Activated CD4-positive, CD25-positive, alpha-beta regulatory T cell treated with anti-CD3 and anti-CD28 coated beads, Interleukin-2, amount 50 U/mL, for 24 hours (primary cell): Measurements from ENCODE around the gene NOS1AP.
"Not testable (repeated sequence)": the region's sequence is repeated elsewhere in the genome, so short reads cannot be mapped to it uniquely, and the experiment has no call there.

Experiments
- ATAC-seq, 2 donors: fragments of 150-1000 bp; cut with Tn5 transposase; one replicate each; pipeline ENCODE4 v1.10.0; 2021; ENCODE audit warnings: mild to moderate bottlenecking in 1 of 2, moderate library complexity in 1 of 2

NOS1AP gene

DNA sequence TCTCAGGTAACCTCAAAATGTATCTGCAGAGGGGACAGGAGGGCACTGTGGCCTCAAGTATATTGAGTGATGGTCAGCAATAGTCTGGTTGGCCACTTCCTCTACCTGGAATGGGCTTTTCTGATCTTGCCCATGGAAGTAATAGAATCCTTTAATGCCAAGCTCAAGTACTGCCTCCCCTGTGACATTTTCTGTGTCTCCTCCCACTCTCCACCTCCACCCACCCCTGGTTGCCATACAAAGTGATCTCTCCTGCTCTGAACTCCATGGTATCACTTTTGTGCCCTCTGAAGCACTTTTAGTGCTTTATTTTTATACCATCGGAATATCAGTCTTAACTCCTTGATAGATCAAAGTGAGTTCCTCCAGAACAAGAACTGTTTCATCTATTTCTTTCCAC, 9.2 kb upstream of the NOS1AP start:
- no peak for ATAC-seq

DNA sequence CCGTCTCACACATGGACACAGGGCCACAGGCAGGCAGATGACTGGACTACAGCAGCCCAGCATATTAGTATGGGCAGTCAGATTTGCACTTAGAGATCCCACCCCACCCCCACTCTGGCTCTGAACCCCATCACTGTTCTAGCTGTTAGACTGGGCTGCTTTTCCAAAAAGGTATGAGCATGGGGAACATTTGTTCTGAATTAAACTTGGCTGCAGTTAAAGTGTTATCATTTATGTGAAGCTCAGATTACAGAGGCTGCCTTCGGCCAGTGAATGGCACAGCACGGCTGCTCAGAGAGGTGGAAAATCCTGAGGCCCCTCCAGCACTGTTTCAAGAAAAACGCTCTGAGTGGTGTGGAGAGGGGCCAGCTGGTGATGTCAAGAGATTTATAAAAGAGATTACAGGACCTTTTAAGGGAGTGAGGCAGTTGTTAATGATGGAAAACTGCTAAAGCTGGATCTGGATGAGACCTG, 6.9 kb upstream of the NOS1AP start:
- no peak for ATAC-seq

DNA sequence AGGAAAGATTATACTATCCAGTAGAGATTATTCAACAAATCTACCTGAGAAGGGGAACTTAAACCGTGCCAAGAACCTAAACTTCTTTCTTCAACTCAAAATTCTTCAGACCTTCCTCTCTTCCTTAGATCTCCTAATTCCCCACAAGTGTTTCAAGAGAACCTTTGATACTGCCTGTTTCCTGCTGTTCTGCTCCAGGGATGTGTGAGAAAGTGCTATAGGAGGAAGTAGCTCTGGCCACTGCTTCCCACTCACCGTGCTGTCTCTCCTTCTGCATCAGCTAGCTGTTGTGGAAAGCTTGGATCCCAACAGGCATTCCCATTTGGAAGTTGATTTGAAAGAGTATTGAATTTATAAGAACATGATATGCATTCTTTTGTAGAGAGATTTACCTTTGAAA, 4.5 kb upstream of the NOS1AP start:
- no peak for ATAC-seq

DNA sequence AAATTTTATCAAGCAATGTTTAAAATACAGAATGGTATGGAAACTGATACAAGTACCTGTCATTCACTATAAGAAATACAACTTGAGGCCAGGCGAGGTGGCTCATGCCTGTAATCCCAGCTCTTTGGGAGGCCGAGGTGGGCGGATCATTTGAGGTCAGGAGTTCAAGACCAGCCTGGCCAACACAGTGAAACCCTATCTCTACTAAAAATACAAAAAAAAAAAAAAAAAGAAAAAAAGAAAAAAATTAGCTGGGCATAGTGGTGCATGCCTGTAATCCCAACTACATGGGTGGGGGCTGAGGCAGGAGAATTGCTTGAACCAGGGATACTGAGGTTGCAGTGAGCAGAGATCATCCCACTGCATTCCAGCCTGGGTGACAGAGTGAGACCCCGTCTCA, 2.7 kb upstream of the NOS1AP start:
- not testable (repeated sequence) for ATAC-seq

DNA sequence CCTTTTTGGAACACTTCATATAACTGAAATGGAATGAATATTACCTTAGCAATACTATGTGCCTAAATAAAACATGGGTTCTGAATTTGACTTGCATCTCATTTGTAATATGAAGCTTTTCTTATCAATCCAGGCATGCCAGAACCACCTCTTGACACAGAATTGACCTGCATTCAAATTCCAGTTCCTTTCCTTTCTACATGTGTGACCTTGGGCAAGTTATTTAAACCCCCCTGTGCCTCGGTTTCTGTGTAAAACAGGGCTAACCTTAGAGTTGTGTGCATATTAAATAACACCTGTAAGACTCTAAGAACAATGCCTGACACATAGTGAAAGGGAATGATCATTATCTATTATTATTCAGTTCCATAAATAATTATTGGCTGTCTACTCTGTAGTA, 2.0 kb upstream of the NOS1AP start:
- no peak for ATAC-seq

DNA sequence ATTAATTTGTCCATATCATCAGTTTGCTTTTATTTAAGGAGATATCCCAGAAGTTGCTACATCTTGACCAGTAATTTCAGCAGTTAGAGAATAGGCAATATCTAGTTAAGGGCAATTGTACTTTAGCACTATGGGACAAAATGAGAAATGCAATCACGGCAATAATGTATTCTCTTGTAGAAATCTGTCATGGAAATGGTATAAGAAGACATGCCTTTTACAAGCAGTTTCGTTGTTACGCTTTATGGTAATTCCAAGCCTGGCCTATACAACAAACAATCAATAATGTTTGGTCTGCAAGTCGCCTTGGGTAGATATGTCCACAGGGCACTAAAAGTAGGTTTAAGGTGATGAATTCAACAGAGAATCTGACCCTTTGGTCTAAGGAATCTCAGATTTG, 1.2 kb upstream of the NOS1AP start:
- ATAC-seq, result no peak

DNA sequence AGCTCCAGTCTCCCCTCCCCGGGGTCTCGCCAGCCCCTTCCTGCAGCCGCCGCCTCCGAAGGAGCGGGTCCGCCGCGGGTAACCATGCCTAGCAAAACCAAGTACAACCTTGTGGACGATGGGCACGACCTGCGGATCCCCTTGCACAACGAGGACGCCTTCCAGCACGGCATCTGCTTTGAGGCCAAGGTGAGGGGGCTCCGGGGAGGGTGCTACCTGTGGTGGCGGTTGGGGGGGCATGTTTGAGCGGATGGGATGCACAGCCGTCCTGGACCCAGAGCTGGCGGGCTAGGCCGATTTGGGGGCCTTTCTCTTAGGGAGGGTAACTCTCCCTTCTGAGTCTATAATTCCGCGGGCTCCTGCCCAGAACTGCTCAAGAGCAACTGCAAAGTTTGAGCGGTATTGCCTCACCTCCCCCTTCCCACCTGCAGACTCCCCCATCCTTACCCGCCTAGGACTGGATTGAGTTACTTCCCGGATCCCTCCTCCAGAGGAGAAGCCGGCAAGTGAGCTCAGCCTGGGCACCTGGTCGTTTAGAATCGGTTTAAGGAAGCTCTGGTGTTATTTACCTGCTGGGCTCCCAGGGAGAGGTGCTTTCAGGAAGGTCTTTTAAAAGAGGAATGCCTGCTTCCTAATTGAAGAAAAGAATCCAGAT, 730 bp downstream of the NOS1AP start:
- ATAC-seq, result no peak

DNA sequence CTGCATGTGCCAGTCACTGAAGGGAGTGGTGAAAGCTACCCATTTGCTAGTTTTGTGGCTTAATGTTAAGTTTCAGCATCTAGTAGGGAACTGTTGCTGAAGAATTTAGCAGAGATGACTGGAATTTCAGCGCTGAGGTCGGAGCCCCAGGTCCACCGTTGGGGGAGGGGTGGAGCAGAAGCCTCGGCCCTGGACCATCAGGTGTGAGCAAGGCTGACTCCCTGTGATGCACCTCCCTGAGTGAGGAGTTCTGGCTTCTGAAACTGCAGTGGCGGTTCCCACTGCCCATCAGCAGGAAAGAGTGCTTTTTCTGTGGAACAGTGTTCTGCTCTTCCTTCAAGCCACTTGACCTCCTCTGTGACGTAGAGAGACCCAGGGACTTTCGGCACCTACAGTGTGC, 1.3 kb downstream of the NOS1AP start:
- ATAC-seq, result no peak

DNA sequence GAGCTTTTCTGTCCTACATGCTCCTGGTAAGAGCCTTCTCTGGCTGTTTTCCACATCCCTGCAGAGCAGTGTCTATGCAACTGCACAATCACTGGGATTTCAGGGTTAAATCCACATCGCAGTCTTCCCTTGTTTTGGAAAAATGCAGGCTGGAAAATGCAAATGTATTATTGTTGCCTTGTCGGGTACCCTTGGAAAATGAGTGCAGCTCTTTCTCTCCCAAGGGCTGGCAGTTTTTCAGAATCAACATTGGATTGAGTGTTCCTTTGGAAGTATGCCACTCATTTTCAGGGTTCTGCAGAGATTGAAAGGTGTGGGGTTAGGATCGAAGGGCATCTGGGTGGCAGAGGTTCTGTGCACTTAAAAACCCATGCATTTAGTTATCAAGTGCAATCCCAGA, 3.2 kb downstream of the NOS1AP start:
- no peak for ATAC-seq

DNA sequence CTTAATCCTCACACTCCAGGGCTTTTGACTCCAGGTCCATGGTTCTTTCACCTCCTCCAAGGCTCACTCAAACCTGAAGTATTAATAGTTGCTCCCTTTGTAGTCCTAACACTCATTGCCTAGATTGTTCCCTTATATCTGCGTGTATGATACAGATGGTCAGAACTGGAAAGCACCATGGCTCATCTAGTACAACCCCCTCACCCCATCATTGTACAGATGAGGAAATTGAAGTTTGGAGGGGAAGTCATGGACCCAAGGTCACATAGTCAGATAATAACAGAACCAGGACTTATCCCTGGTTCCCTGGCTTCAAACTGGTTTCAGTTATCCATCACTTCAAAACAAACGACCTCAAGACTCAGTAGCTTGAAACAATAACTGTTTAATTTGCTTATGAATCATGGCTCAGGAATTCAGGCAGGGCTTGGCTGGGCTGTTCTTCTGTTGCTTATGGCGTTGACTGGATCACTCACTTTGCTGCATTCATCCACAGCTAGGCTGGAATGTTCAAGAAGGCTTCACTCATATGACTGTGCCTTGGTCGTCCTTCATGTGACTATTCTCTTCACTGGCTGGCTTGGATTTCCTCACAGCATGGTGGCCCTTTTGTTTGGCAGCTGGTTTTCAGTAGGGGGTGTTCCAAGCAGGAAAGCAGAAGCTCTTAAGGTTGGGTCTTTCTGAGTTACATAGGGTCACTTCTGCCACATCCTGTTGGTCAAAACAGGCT, 5.0 kb downstream of the NOS1AP start:
- ATAC-seq, result no peak

DNA sequence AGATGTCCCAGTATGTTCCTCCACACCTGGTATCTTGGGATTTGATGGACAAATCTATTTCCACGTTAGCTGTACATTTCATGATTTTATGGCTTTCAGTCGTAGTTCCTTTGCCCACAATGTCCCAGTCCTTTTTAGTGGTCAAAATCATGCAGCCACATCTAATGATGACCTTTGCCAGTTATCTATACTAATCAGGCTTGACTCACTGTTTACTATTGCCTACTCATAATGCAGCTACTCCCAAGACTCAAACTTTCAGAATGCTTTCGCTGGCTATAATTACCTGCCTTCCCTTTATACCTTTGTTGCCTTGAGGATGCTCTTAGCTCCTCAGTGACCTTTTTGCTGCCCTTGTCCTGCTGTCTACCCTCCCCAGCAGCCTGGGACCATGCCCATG, 6.4 kb downstream of the NOS1AP start:
- no peak for ATAC-seq

DNA sequence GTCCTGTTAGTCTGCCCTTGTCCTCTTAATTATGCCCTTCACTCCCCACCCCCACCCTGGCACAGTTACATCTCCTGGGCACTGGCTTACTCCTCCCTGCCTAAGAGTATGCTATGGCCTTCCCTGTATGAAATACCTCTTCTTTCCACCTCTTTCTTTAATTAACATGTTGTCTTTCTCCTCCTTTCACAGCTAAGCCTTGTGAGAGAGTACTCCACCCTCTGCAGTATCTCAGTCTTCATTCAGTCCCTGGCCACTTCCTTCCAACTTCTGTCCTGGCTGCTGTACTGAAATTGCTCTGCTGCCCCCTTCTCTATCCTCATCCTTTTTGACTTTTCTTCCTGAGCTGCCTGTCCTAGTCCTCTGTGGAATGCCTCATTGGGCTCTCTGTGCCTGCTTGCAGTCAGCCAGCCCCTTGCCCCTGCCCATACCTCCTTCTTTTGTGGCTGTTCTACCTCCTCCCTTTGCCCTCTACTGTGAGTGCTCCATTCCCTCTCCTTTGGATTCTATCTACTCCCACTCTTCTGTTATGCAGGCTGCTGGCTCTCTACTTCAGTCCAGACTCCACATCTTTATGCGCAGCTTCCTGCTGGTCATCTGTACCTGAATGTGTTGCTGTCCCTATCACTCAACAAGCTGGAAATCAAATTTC, 8.3 kb downstream of the NOS1AP start:
- ATAC-seq, result no peak

DNA sequence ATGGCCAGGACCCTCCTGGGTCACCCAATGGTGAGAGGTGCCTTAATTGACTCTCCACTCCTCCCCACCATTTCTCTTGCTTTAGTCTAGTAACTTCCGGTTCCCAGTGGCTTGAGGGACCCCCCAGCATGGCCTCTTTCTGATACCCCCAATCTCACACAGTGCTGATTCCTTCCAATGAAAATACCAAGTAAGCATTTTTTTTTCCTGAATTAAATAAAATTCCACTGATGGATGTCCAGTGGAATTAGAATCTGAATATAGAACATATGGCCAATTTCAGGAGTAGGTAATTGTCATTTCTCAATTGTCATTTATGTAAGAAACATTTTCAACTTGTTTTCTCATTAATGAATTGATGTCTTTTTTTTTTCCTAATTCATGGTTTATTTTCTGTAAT, 9.5 kb downstream of the NOS1AP start:
- ATAC-seq, result no peak

DNA sequence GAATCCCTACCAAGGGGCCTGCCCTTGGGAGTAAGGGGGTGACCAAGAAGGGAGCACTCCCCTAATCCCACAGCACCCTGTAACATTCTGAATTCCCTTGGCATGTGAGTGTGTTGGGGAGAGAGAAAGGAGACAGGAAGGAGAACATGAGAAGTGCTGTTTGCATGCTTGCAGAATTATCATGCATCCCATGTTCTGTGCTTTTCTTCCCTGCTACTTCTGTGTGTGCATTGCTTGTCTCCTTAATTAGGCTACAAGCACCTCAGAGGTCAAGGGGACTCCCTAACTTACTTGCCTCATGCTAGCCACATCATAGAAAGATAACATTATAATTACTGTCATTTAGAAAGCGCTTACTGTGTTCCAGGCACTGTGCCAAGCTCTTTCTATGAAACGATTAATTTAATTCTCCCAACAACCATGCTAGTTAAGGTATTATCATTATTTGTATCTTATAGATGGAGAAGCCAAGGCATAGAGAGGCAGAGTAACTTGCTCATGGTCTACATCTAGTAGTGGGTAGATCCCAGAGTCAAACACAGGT, 11.1 kb downstream of the NOS1AP start:
- ATAC-seq, result no peak

DNA sequence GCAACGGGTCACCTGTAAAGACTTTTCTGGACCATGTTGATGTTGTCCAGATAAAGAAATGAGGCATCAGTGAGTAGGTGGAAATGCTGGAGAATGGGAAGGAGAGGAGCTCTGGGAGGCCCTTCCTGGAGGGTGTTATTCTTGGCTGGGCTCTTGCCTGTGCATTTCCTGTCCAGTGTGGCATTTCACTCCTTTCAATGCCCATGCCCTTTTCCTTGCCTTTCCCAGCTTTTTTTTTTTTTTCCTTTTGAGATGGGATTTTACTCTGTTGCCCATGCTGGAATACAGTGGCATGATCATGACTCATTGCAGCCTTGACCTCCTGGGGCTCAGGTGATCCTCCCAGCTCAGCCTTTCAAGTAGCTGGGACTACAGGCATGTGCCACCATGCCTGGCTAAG, 11.8 kb downstream of the NOS1AP start:
- no peak for ATAC-seq

DNA sequence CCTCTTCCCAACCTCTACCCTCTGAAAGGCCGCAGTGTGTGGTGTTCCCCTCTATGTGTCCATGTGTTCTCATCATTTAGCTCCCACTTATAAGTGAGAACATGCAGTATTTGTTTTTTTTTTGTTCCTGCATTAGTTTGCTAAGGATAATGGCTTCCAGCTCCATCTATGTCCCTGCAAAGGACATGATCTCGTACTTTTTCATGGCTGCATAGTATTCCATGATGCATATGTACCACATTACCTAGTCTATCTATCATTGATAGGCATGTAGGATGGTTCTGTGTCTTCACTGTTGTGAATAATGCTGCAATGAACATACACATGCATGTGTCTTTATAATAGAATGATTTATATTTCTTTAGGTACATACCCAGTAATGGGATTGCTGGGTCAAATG, 12.6 kb downstream of the NOS1AP start:
- ATAC-seq, result not testable (repeated sequence)

DNA sequence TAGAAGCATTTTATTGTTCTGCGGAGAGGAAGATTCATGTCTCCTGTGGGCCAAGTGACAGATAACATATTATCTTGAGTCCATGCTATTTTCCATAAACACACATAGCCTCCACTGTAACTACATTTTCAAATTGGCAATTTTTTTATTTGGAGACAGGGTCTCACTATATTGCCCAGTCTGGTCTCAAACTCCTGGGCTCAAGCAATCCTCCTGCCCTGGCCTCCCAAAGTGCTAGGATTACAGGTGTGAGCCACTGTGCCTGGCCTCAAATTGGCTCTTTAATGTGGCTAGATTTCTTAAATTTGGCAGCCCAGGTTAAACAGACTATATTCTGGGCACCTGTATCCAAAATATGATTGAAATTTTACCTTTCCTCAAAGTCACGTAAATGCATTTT, 13.8 kb downstream of the NOS1AP start:
- no peak for ATAC-seq

DNA sequence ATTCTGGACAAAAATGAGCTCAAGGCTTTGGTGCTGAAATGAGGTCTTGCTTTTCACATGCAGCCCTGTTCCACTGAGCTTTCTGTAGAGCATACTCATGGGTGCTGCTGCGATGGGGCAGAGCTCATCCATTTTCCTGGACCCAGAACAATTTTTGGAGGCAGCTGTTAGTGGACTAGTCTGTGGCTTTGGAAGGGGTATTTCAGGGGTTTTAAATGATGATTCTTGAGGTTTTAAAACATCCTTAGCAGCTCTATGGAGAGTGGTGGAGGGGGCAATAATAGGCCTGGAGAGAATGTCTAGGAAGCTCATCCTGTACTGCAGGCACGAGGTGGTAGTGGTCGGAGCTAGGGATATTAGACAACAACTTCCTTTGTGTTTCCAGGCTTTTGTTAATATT, 16.5 kb downstream of the NOS1AP start:
- no peak for ATAC-seq

DNA sequence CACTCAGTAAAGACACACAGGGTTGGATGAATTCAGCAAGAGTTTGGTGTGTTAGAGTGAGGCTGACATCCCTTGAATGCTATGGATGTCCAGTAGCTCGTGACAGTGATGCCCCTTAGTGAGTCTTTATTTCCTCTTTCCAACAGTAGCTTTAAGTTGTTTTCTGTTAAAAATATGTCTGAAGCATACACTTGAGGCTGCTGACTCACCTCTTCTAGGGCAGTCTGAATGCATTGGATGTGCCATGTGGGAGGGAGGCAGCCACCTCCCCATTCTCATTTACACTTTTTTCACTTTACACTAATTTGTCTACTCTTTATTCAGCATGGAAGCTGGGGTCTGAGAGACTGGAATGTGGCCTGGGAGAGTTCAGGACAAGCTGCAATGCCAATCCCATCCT, 17.6 kb downstream of the NOS1AP start:
- no peak for ATAC-seq

DNA sequence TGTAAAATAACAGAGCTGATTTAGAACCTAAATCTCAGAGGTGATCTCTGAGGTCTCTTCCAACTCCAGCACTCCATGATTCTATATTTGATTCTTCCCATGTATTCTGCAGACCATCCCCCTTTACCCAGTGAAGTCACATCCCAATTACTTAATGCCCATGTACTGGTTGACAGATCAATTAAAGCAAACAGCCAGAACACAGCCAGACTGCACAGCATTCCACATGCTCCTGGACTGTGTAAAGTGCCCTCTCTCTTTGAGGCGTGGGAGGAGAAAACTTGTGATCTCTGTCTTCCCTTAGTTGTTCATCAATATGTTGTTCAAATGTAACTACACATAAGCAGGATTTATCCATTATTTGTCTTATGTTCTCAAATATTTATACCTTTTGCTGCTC, 18.1 kb downstream of the NOS1AP start:
- ATAC-seq, result no peak

DNA sequence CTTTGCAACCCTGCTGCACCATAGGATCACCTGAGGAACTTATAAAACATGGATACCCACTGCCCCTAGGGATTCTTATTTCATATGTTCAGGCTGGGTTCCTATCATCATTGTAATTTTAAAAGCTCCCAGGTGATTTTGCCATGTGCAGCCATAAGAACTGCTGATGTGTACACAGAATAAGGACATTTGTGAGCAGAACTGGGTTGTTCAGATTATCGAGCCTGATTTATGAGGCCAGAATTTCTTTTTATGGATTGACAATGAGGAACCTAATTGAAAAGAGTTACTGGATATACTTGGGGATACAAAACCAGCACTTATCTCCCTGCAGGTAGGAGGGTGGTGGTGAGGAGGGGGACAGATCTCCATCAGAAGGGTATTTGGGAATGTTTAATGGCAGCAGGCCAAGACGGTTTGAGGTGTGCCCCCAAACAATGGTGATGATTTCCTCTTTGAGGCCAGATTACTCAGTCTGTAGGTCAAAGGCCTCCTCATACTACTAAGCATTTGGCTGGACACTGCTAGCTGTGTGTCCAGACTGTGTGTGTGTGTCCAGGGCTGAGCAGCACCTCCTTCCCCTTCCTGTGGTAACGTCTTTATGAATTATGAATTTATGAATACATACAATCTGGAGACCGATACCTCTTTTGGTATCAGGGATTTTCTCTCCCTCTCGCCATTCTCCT, 18.9 kb downstream of the NOS1AP start:
- no peak for ATAC-seq

DNA sequence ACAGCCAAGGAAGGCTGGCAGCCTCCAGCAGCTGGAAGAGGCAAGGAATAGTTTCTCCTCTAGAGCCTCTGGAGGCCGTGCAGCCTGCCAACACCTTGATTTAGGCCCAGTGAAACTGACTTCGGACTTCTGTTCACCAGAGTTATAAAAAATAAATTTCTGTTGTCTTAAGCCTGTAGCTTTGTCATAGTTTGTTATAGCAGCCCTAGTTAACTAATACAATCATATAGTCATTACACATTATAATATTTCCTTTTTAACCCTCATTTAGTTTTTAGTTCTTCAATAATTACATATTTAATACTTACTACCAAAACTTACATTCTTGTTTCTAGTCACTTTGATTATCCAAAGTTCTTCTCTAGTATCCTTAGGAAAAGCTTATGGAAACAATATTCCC, 20.3 kb downstream of the NOS1AP start:
- ATAC-seq, result no peak

DNA sequence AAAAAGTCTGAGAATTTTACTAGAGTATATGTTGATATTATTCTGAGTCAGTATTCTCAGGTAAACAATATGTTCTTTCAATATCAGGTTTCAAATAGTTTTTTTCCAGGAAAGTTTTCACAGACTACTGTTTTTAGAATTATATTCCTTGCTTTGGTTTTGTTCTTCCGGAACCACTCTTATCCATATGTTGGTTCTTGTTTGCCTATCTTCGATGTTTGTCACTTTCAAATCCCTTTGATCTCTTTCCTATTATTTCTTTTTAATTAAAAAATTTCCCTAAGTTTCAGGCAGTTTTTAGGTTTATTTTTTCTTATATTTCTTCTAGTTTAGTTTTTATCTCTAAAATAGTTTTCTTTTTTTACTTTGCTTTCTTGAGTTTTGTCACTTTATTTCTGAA, 20.9 kb downstream of the NOS1AP start:
- no peak for ATAC-seq
